Loucy (cell line): Measurements from ENCODE around the gene OXGR1.

Experiments used
- H2AFZ ChIP-seq: fragments of 200-600 bp; sonication (generic); 2 replicates; pipeline ENCODE4 v1.6.0; 2016; ENCODE audit warnings: antibody characterized with exemption, mild to moderate bottlenecking, low read length, moderate library complexity
- H3F3A ChIP-seq: fragments of 200-600 bp; 2 replicates; pipeline ENCODE4 v1.6.0; 2016; ENCODE audit warnings: antibody characterized with exemption, low read depth, mild to moderate bottlenecking
- H3K27me3 ChIP-seq: fragments of 200-600 bp; sonication (generic); 2 replicates; pipeline ENCODE4 v1.6.1; 2014; ENCODE audit warnings: low read length, mild to moderate bottlenecking; ENCODE audit not compliant: insufficient read depth, poor library complexity, severe bottlenecking
- H3K36me3 ChIP-seq: fragments of 200-600 bp; sonication (generic); 2 replicates; pipeline ENCODE4 v1.6.1; 2016; ENCODE audit warnings: low read length; ENCODE audit not compliant: insufficient read depth
- H3K4me1 ChIP-seq: fragments of 200-600 bp; sonication (generic); 2 replicates; pipeline ENCODE4 v1.5.1; 2014; ENCODE audit warnings: low read length, mild to moderate bottlenecking; ENCODE audit not compliant: insufficient read depth, poor library complexity, severe bottlenecking
- H3K4me2 ChIP-seq: fragments of 200-600 bp; sonication (generic); 2 replicates; pipeline ENCODE4 v1.6.0; 2014; ENCODE audit warnings: antibody characterized with exemption, low read length, low read depth, mild to moderate bottlenecking; ENCODE audit not compliant: poor library complexity, severe bottlenecking
- H3K4me3 ChIP-seq: fragments of 200-600 bp; sonication (generic); 2 replicates; pipeline ENCODE4 v1.5.1; 2014; ENCODE audit warnings: low read length, mild to moderate bottlenecking, mixed read lengths; ENCODE audit not compliant: poor library complexity, severe bottlenecking
- H3K79me2 ChIP-seq: fragments of 200-600 bp; sonication (generic); 2 replicates; pipeline ENCODE4 v1.6.1; 2014; ENCODE audit warnings: low read length; ENCODE audit not compliant: insufficient read depth
- H3K9ac ChIP-seq: fragments of 200-600 bp; sonication (generic); 2 replicates; pipeline ENCODE4 v1.6.0; 2014; ENCODE audit warnings: mild to moderate bottlenecking, low read depth, low read length, moderate library complexity; ENCODE audit not compliant: poor library complexity, severe bottlenecking
- H3K9me2 ChIP-seq: fragments of 200-600 bp; sonication (generic); replicated peaks from 2 replicates; pipeline ENCODE4 v1.6.1; 2016; ENCODE audit warnings: low read depth, low read length, mixed read lengths
- H3K9me3 ChIP-seq: fragments of 200-600 bp; sonication (generic); 2 replicates; pipeline ENCODE4 v1.6.1; 2014; ENCODE audit warnings: mild to moderate bottlenecking, antibody characterized with exemption, low read length, low read depth; ENCODE audit not compliant: insufficient read depth
- H4K20me1 ChIP-seq: fragments of 200-600 bp; sonication (generic); 2 replicates; pipeline ENCODE4 v1.6.0; 2014; ENCODE audit warnings: antibody characterized with exemption, low read length, mild to moderate bottlenecking; ENCODE audit not compliant: insufficient read depth, poor library complexity, severe bottlenecking
- CTCF ChIP-seq: fragments of 200-600 bp; sonication (generic); conservative IDR thresholded peaks from 2 replicates; pipeline ENCODE4 v1.5.1; 2014; ENCODE audit warnings: mild to moderate bottlenecking, antibody characterized with exemption, low read length
- EZH2phosphoT487 ChIP-seq: fragments of 200-600 bp; IDR thresholded peaks from 2 replicates; pipeline ENCODE4 v1.6.1; 2018; ENCODE audit warnings: antibody characterized with exemption, mild to moderate bottlenecking, moderate library complexity, borderline replicate concordance

The OXGR1 gene

GRCh38 chr13:97011446-97012131, 17.3 kb upstream of the OXGR1 start:
- Histone ChIP-seq H3K79me2 (no peaks in the 10 kb centered on the region), H3F3A (no peaks in the 10 kb centered on the region), H3K27me3 (no peaks in the 10 kb centered on the region), H3K4me3 (no peak overlapping the region), H4K20me1 (no peaks in the 10 kb centered on the region), H3K4me2 (no peak overlapping the region), H2AFZ (no peak overlapping the region), H3K36me3 (no peaks in the 10 kb centered on the region), H3K9me2 (no peaks in the 10 kb centered on the region), H3K9ac (no peak overlapping the region), H3K4me1 (no peaks in the 10 kb centered on the region), H3K9me3 (no peaks in the 10 kb centered on the region)
- TF ChIP-seq CTCF (no peak), EZH2phosphoT487 (no peak)

- no peak overlapping the region for H3K4me2 ChIP-seq
- no peak overlapping the region for H2AFZ ChIP-seq
- H3K9me2 ChIP-seq, result no peaks in the 10 kb centered on the region
- H3K36me3 ChIP-seq, result no peaks in the 10 kb centered on the region
- no peaks in the 10 kb centered on the region for H3K27me3 ChIP-seq
- H3K4me3 ChIP-seq, result no peak overlapping the region
- H3K9me3 ChIP-seq, result no peaks in the 10 kb centered on the region
- no peaks in the 10 kb centered on the region for H3K4me1 ChIP-seq
- no peaks in the 10 kb centered on the region for H3F3A ChIP-seq
- no peak for TF ChIP-seq EZH2phosphoT487
- no peak for TF ChIP-seq CTCF
- H3K9ac ChIP-seq, result no peak overlapping the region
- no peaks in the 10 kb centered on the region for H3K79me2 ChIP-seq
- H4K20me1 ChIP-seq, result no peaks in the 10 kb centered on the region
Measured at GRCh38 chr13:97008643-97009042, 14.4 kb upstream of the OXGR1 start.

- H2AFZ ChIP-seq, result no peak overlapping the region
- no peak for TF ChIP-seq CTCF
- no peaks in the 10 kb centered on the region for H3F3A ChIP-seq
- no peaks in the 10 kb centered on the region for H3K9me2 ChIP-seq
- no peaks in the 10 kb centered on the region for H3K4me1 ChIP-seq
- no peaks in the 10 kb centered on the region for H3K36me3 ChIP-seq
- no peaks in the 10 kb centered on the region for H4K20me1 ChIP-seq
- no peaks in the 10 kb centered on the region for H3K79me2 ChIP-seq
- H3K9me3 ChIP-seq, result no peaks in the 10 kb centered on the region
- no peak overlapping the region for H3K9ac ChIP-seq
- H3K27me3 ChIP-seq, result no peaks in the 10 kb centered on the region
- no peak overlapping the region for H3K4me3 ChIP-seq
- no peak overlapping the region for H3K4me2 ChIP-seq
Measured at GRCh38 chr13:97005625-97006262, 11.5 kb upstream of the OXGR1 start.
